DND-41 (cell line): Measurements from ENCODE around the gene CD300H.

Experiments
- CTCF ChIP-seq: IDR thresholded peaks from 2 replicates; pipeline ENCODE4 v1.5.1; 2012; ENCODE audit warnings: borderline replicate concordance, low read length, moderate library complexity, mild to moderate bottlenecking; ENCODE audit not compliant: poor library complexity, severe bottlenecking; ENCODE audit errors: extremely low read depth
- EZH2 ChIP-seq: IDR thresholded peaks from 3 replicates; pipeline ENCODE4 v1.6.1; 2012; ENCODE audit warnings: borderline replicate concordance, low read depth, mild to moderate bottlenecking, moderate library complexity, low read length, inconsistent platforms; ENCODE audit not compliant: severe bottlenecking

GRCh38 chr17:74603037-74603635, 35.8 kb upstream of the CD300H start:
- no peak for TF ChIP-seq CTCF
- TF ChIP-seq EZH2 = no peak
